ENCODE measurements around the gene CTSH. TPM values are rescaled to one million over a fixed set of nuclear protein-coding genes. Genes with fewer than 3 reads are reported as not detected.
A peak's percentile ranks its signal among the peaks of the same experiment; 100 is the strongest.
"Not testable (repeated sequence)": the region's sequence is repeated elsewhere in the genome, so short reads cannot be mapped to it uniquely, and the experiment has no call there.

The CTSH gene
- total and polyA plus RNA-seq, 5 donors from 2014 or later = 9.6 to 51.5 (median 35.5) TPM

DNA sequence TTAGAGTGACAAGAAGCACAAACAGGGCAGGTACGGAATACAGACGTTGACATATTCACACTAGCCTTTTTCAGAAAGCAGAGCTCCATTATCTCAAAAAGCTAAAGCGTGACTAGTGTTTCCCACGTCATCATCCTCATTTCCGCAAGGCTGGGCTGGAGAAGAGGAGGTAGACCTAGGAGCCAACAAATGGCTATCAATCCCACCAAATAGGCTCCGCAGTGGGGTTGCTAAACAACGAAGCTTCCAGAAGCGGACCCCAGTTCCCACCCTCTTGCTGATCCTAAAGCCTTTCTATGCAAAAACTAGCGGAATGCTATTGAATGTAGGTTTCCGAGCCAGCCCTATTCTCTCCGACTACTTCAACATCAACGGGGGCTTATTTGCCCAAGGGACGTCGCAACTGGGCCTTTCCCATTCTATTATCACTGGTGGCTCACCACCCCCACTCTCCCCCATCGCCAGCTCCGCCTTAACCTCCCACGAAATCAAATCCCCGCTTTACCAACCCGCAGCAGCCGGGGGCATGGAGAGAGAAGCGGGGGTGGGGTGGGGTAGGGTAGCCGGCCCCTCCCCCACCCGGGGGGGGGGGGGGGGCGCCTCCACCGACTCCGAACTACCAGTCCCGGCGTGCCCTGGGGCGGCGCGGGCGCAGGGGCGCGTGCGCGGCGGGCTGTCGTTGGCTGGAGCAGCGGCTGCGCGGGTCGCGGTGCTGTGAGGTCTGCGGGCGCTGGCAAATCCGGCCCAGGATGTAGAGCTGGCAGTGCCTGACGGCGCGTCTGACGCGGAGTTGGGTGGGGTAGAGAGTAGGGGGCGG lies 72.5 kb downstream of the CTSH start, which contains the start of gene MORF4L1:
Gene MORF4L1, plus strand, starts transcription at position 736 of the 817 bp plus-strand sequence. CDS start 128 bp downstream, outside the sequence.
- H3K4me1 Mint-ChIP-seq = peaks cover 16 to 41% (median 28%) of the 10 kb centered on the region in 4 donors
- H3K9me3 Mint-ChIP-seq = no peaks in the 10 kb centered on the region
- ATAC-seq (ENCODE audit: low read depth in 2 of 2) (peak; percentile 84 to 88), DNase-seq (peak; percentile 93 to 97 (median 96))
- no peaks in the 10 kb centered on the region for H3K27me3 ChIP-seq (ENCODE audit: control insufficient read depth, insufficient read depth, low read length)
- H3K4me3 ChIP-seq (ENCODE audit: low read depth, low read length) = peak within 1 kb of the TSS; percentile 98
- H3K4me3 Mint-ChIP-seq = peak within 1 kb of the TSS; percentile 97 to 100 (median 100)
- H3K27ac Mint-ChIP-seq = peak within 1 kb of the TSS; percentile 100
- H3K27me3 Mint-ChIP-seq = peaks cover 16% of the 10 kb centered on the region
- no peaks in the 10 kb centered on the region for H3K36me3 ChIP-seq (ENCODE audit: control insufficient read depth, insufficient read depth, low read length)
- H3K4me1 ChIP-seq (ENCODE audit: control insufficient read depth, insufficient read depth, low read length, poor library complexity, severe bottlenecking) = peaks cover 37% of the 10 kb centered on the region
- peaks cover 13% of the 10 kb centered on the region for H3K36me3 Mint-ChIP-seq
- no peaks in the 10 kb centered on the region for H3K9me3 ChIP-seq (ENCODE audit: control insufficient read depth in 2 of 2, low read length in 2 of 2)
- peak within 1 kb of the TSS; percentile 100 for H3K27ac ChIP-seq (ENCODE audit: insufficient read depth, low read length, poor library complexity, severe bottlenecking)

DNA sequence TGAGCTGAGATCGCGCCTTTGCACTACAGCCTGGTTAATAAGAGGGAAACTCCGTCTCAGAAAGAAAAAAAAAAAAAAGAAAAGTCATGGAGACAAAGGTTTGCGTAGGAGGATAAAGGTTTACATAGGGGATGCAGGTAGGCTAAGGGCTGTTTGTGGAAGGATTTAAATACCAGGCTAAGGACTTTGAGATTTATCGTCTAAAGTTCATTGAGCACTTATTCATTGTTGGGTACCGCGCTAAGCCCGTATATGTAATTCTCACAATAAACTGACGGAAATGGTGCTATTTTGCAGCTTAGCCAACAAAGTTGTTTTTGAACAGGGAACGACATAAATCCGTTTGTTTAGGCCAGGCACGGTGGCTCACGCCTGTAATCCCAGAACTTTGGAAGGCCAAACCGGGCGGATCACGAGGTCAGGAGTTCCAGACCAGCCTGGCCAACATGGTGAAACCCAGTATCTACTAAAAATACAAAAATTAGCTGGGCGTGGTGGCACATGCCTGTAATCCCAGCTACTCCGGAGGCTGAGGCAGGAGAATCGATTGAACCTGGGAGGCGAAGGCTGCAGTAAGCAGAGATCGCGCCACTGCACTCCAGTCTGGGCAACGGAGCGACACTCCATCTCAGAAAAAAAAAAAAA lies 73.2 kb downstream of the CTSH start:
- H3K27ac ChIP-seq (ENCODE audit: insufficient read depth, low read length, poor library complexity, severe bottlenecking); H3K4me3 ChIP-seq (ENCODE audit: low read depth, low read length); DNase-seq; H3K9me3 ChIP-seq (ENCODE audit: control insufficient read depth in 2 of 2, low read length in 2 of 2); H3K9me3 Mint-ChIP-seq; H3K27me3 ChIP-seq (ENCODE audit: control insufficient read depth, insufficient read depth, low read length); H3K36me3 ChIP-seq (ENCODE audit: control insufficient read depth, insufficient read depth, low read length); ATAC-seq (ENCODE audit: low read depth in 2 of 2): not testable (repeated sequence)
- peaks cover 30% of the 10 kb centered on the region for H3K4me1 ChIP-seq (ENCODE audit: control insufficient read depth, insufficient read depth, low read length, poor library complexity, severe bottlenecking)
- Mint-ChIP-seq H3K4me1 (peaks cover 14 to 38% (median 26%) of the 10 kb centered on the region in 4 donors), H3K27ac (peak overlapping the region; percentile 0 to 100 (median 74)), H3K27me3 (peaks cover 16% of the 10 kb centered on the region), H3K36me3 (peaks cover 13% of the 10 kb centered on the region), H3K4me3 (peak overlapping the region; percentile 82 to 97 (median 82))

Other genes with a start within 250 kb of the CTSH start
- gene ADAMTS7, start 133.6 kb downstream of the CTSH start, total RNA-seq = not detected
- not detected for gene ADAMTS7, start 133.6 kb downstream of the CTSH start, polyA plus RNA-seq
- 402 TPM for gene MORF4L1, start 72.2 kb downstream of the CTSH start, total RNA-seq
- gene MORF4L1, start 72.2 kb downstream of the CTSH start, polyA plus RNA-seq = 100 to 1,000 TPM; 271 to 324 (median 292) TPM
- not detected for gene RASGRF1, start 145.7 kb upstream of the CTSH start, total RNA-seq
- gene RASGRF1, start 145.7 kb upstream of the CTSH start, polyA plus RNA-seq = not detected

All from CD4-positive, CD25-positive, alpha-beta regulatory T cell (primary cell).